GM04503 (cell line): Measurements from ENCODE around the gene RNF220.
A peak's percentile ranks its signal among the peaks of the same experiment; 100 is the strongest.
"Not testable (repeated sequence)": the region's sequence is repeated elsewhere in the genome, so short reads cannot be mapped to it uniquely, and the experiment has no call there.

ENCODE experiments used
- DNase-seq: peaks from one replicate; pipeline ENCODE4 v3.0.0-alpha.2; 2012; ENCODE audit warnings: low read depth

Gene RNF220

DNA sequence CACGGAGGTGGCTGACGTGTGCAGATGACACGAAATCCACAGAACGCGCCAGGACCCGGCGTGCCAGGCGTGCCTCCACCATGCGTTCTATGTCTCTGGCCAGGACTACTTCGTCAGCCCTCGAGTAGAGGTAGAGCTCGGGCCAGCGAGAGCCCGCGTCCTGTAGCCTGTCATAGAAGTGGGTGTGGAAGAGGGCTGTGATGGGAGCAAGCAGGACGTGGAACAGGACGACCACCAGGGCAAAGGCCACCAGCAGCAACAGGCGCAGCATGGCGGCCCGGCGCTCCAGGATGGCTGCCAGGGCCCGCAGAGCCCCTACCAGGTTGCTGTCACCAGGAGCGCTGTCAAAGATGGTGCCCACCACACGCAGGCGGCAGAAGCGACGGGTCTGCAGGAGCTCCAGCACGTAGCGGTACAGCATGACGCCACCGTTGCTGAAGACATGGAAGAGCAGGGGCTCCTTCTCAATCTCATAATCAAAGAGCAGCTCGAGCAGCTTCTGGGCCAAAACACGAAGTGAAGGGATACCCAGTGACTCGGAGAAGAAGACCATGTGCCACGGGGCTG lies 249.6 kb downstream of the RNF220 start:
- DNase-seq, result no peak

DNA sequence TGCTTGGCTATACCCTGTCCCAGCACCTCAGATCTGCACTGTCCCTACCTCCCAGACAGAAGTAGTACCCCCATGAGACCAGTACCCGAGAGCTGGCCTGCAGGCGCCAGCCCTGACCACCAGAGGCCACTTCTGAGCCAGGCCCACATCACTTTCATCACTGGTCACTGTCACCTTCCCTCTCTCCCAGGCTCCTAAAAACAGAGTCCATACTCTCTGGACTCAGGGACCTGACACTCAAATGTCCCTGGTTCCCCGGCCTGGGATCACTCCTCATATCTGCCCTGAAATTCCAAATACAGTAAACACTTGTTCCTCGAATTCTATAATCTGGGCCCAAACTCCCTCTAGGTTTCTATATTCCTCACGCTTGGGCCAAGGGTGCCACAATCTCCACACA lies 250.6 kb downstream of the RNF220 start:
- no peak for DNase-seq

DNA sequence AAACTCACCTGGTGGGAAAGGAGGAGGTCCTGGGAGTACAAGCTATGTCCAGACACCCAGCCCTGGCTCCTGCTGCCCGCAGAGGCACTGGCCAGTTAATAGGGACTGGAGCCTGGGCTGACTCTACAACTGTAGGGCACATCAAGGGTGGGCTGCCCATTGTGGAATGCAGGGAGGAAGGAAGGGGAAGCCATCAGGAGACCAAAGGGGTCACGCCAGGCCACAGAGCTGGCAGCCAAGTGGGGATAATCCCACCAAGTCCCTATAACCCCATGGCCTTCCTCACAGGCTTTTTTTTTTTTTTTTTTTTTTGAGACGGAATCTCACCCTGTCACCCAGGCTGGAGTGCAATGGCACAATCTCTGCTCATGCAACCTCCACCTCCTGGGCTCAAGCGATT lies 254.5 kb downstream of the RNF220 start:
- no peak for DNase-seq

DNA sequence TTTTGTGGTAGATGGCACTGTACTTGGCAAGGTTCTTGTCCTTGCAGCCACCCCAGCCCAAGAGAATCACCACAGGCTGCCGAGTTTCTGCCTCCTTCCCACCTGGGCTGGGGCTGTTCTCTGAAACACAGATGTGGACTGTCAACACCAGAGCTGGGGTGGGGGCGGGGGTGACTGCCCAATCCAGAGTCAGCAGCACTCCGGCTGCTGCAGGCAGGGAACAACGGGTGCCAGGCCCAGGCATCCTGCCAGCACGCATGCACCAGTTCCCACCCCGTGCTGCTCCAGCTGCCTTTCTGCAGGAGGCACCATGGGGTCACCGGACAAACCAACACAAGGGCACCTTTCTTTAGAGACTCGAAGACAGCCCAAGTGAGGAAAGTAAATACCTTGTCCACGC lies 255.1 kb downstream of the RNF220 start:
- no peak for DNase-seq

DNA sequence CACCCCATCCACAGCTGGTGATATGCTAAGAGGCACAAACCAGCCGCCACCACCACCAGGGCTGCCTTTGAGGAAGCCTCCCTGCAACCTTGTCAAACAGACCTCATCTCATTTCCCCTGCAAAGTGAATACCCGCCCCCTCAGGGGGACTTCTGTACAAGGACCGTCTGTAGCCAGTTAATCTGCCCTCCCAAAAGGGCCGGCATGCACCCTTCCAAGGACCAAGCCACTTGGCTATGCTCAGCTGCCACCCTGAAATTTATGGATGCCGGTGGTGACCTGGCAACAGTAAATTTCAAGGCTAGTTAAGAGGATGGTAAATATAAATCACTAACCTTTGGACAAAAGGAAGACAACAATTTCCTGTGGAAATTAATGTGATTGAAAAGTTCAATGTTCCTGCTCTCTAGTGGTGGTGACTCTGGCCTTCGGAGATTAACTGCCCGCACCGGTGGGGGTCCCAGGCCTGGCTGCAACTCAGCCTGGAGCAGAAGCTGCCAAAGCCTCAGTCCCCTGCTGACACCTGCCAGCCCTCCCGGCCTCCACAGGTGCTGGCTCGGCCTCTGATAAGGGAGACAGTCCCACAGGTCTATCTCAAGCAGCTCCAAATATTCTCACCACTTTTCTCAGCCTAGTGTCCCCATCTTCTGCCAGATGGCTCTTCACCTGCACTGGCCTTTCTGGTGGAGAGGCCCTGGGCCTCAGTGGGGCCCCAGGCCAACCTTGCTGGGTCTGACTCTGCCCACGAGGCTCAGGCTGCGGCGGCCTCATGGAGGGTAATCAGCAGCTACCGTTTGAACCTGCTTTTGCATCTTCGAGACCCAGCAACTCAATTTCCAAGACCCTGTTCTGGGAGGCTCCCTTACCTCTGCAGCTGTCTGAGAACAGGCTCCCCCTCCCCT lies 257.0 kb downstream of the RNF220 start:
- no peak for DNase-seq

DNA sequence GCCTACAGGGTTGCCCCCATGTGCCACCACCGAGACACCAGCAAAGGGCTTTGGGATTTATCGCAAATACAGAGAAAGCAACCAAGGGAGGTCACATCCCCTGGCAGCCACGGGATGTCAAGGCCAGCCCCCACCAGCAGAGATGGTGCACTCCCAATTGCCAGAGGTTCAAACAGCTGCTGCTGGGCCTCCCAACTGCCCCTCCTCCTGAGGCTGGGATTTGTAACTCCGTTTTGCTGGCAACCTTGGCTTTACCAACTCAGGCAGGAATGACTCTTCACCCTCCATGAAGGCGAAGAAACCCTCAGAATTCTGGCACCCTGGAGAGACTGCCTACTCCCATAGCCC lies 257.6 kb downstream of the RNF220 start:
- no peak for DNase-seq

DNA sequence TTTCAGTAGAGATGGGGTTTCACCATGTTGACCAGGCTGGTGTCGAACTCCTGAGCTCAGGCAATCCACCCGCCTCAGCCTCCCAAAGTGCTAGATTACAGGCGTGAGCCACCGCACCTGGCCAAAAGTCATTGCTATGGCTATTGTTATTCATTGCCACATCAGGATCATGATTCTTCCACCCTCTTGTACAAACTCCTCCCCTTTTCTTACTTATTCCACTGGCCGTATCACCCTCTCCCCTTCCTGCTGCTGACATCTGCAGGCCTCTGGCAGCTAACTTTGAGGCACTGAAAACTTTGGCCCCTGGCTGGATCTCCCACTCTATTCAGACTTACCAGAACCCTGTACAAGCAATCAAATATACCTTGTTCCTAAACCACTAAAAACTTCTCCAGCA lies 258.4 kb downstream of the RNF220 start:
- no peak for DNase-seq

DNA sequence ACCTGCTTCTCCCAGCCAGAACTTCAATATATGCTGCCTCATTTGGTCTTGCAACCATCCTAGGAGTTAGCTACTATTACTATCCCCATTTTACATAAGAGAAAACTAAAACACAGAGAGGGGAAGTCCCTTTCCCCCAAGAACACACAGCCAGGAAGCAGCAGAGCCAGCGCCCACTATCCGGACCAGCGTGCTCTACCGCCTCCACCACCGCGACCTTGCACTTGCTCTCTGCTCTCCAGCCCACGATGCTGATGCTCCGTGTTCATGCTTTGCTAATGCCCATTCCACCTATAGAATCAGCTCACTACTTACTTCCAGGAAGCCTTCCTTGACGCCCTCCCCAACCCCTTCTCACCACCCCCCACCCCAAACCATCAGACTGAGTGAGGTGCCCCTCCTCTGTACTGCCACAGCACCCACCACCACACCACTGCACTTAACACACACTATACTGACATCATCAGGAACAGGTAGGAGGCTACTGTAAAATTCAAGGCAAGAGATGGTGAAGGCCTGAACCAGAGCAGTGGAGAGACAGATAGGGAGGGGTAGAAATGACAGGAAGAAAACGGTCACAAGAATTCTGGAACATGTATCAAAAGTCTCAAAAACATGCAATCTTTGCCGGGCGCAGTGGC lies 259.8 kb downstream of the RNF220 start:
- no peak for DNase-seq

DNA sequence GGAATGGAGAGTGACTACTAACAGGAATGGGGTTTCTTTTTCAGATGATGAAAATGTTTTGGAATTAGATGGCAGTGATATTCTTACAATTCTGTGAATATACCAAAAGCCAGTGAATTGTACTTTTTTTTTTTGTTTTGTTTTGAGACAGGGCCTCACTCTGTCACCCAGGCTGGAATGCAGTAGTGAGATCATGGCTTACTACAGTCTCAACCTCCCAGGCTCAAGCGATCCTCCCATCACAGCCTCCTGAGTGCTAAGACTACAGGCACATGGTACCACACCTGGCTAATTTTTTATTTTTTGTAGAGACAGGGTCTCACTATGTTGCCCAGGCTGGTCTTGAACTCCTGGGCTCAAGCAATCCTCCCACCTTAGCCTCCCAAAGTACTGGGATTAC lies 261.7 kb downstream of the RNF220 start:
- not testable (repeated sequence) for DNase-seq

DNA sequence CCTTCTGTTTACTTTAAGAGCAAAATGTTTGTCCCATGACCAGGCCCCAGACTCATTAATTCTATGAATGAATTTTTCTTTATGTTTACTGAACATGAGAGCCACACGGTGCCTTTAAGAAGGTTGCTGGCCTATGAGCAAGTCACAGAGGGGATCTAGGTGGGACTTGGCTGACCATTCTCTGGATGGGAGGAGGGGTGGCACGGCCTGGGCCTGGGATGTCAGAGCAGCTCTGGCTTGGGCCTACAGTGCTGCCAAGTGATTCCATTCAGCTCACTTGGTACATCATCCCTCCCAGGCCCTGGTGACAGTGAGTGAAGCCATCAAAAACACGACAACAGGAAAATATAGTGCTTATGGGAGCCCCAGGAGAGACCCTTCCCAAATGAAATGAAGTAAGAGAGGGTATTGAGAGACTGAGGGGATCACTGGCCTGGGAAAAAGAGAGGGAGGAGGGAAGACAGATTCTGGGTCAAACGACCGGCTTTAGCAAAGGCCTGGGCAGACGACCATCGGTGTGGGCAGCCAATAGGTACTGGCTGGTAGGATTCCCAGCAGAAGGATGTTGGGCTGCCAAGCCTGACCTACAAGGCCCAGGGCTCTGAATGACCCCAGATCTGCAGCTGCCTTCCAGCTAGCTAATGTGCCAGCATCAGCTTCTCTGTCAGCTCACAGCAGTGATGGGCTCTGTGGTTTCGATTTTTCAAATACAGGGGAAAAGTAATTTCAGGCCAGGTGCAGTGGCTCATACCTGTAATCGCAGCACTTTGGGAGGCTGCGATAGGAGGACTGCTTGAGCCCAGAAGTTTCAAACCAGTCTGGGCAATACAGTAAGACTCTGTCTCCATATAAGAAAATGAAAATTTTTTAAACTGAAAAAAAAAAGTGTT lies 265.9 kb downstream of the RNF220 start:
- no peak for DNase-seq

DNA sequence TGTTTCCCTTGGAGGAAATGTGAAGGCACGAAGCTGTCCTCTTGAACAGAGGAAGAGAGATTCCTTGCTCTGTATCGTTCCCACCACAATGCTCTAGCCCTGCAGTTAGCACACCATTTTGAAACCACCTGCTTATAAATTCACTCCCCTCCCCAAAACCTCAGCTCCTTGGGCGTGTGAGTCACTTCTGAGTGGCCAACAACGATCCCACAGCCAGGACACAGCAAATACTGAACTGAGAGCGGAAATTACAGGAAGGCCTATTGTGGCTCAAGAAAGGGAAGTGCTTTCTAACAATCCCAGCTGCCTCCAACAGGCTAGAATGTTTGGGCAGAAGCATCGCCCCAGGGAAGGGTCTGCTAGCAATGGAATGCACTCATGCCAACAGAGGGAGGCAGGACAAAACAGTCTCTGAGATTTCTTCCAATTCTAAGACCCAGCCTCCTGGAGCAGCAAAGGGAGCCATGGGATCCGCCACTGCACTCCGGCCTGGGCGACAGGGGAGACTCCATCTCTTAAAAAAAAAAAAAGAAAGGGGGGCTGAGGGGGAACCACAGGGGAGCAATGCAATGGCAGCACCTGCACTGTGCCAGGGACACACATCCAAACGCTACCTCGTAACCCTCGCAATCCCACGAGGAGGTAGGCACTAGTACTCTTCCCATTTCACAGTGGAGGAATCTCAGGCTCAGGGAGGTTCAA lies 267.4 kb downstream of the RNF220 start:
- DNase-seq, result no peak

DNA sequence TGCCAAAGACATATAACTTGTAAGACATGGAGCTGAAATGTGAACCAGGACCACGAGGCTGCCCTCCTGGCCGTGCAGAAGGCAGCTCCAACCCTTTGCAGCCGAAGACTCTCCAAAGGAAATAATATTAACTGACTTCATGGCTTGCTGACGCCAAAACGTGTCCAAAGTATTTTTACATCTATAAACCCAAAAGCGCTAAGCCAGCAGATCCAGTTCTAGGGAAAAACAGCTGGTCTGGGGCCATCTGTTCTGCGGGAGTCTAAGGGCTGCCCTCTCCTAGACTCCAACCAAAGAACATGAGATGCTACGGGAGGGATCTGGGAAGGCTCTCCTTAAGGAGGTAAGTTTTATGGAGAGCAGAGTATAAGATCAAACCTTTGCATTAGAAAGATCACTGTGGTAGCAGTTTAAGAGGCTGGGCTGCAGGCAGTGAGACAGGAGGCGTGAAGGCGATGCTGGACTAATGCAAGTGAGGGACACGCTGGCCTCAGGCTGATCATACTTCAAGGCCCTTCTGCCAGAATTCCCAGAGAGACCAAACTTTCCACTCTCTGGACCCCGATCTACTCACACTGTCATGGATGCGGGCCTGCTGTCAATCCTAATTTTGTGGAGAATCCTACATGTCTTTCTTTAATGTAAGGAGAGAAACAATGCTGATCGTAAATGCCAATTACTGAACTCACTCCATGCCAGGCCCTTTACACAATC lies 268.1 kb downstream of the RNF220 start:
- no peak for DNase-seq

DNA sequence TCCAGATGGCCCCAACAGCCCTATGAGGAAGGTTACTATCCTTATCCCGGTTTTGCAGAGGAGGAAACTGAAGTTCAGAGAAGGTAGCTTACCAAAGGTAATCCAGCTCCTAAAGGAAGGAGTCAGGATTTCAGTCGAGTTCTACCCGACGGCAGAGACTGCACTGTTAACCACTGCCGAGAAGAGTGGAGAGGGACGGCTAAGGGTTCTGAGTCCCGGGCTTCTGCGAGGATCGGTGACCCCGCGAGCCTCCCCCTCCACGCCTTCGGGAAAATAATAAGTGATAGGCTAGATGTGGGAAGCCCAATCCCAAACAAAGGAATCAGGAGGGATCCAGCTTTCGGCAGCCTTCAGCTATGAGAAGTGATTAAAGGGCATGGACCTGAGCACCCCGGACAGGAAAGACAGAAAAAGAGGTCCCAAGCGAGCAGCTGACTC lies 268.6 kb downstream of the RNF220 start:
- no peak for DNase-seq

DNA sequence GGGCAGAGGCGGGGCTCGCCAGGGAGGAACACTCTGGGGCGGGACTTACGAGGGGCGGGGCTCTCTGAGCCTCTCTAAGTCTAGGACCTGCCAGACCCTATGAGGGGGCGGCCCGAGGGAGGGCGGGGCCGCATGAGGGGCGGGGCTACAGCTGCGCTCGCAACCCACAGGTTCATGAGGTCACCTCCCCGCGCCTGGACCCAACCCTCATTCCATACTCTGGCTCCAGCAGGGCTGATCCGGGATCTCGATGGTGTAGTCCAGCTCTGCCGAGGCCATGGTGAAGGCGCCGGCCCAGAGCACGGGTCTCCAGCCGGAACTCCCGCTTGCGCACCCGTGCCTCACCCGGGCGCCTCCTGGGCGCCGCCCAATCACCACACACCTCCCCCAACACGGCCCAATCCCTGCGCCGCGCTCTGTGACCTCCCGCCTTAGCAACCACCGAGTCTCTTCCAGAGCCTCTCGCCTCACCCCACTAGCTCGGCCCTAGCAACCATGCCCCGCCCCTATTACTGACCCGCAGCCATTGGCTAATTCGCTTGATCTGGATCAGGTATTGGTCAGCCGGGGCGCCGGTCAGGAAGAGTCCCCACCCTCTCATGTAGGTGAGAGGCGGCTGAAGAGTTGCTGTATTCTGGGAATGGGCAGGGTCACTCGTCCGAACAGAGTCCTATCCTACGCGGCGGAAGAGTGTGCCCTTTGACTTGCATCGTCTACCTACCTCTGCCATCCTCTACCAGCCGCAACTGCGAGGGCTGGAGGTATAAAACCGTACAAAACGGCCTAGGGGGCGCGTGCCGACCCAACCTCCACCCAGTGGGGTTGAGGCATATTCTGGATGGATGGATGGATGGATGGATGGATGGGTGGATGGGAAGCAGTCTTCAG lies 269.3 kb downstream of the RNF220 start, which contains the start of the genes ARMH1 and TMEM53:
Gene ARMH1 (plus strand): TSS at position 602 of the 888 bp plus-strand sequence. CDS start 14,984 bp downstream, outside the sequence.
Gene TMEM53 (minus strand): TSS at position 369 of the 888 bp plus-strand sequence. CDS start 90 bp downstream, at position 279.
- peak; percentile 92 for DNase-seq

DNA sequence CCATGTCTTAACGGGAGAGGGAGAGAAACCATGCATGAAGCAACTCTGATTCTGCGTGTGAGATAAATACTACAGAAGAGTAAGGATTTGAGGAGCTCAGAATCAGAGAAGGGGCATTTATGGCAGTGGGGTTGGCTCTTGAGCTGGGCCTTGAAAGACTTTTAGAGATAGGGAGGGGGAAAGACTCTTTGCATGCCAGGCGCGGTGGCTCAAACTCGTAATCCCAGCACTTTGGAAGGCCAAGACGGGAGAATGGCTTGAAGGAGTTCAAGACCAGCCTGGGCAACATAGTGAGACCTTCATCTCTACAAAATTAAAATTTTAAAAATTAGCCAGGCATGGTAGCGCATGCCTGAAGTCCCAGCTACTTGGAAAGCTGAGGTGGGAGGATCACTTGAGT lies 270.1 kb downstream of the RNF220 start:
- no peak for DNase-seq

DNA sequence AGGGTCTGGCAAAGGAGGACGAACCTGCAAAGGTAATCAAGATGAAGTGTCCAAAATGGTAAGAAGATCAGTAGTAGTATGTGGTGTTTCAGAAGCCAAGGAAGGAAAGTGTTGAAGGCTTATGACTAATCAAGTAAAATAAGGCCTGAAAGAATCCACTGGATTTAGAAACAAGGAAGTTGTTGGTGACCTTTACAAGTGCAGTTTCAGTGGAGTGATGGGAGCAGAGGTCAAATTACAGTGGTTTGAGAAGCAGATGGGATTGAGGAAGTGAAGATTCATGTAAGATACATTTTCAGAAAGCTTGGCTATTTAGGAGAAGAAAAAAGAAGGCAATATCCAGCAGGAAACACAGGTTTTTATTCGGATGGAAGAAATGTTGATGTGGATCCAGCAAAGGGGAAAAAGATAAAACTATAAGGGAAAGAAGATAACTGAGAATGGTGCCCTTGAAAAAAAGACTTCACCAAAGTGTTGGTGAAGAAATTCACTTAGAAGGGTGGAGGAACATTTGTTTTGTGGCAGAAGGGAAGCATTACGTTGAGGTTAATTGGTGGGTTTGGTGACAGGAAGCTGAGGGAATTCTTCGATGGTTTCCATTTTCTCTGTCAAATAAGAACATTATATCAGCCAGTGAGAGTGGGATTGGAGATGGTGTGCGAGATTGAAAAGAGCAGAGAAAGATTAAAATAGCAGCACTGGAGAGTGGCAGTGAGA lies 271.6 kb downstream of the RNF220 start:
- DNase-seq, result peak; percentile 51

DNA sequence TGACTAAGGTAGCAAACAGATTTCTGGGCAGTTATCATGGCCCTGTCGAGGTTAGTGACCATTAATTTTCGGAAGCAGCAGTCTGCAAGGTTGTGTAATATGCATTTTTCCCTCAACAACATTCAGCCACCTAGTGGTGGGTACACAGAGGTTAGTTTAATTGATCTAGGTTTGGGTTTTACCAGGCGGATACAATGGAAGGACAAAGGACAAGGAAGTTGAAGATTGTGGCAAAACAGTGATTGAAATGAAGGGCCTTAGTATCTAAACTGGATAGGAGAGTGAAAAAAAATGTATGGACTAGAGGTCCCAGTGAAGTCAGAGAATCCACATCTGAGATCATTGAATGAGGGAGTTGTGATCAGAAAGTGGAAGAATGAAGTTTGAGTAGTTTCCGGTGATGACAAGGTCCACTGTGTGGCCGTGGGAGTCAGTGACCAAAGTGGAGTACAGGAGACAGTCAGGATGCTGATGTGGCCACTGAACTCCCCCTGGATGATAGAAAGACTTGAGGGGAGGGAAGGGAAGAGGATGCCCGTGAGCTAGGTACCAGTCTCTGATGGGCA lies 272.2 kb downstream of the RNF220 start:
- peak; percentile 36 for DNase-seq

DNA sequence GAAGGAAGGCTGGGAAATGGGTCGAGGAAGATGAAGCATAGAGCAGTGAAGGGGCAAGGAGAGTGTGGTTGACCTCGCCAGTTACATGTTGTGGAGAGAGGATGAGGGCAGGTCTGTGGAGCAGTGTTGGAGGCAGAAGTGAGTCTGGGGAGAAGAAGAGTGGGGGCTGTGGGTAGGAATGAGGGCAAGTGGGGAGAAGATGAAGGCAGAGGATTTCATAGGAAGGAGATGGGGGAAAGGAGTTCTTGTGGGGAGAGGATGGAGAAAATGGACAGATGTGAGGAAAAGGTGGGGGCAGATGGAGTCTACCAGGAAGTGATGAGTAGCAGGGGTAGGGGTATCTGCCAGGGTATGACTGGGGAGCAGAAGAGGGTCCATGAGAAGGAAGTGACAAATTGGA lies 273.1 kb downstream of the RNF220 start:
- no peak for DNase-seq

DNA sequence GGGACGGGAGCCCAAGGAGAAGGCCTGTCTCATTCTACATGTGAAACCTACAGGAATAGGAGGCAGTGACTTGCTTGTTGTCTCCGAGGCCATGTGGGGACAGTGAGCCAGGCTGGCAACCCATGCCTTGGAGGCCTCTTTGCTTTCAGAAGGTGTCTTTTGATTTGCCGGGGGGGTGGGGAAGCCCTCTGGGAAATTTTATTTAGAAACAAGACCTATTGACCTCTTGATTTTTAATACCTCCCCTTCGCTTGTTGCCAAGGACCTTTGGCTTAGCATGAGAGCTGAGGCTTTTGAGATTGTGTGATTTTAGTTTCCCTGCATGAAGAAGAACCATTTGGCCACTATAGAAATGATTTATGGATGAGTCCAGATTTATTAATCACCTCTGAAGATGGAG lies 273.6 kb downstream of the RNF220 start:
- DNase-seq, result no peak
